ENCODE results near the gene FBXO33. TPM values are rescaled to one million over a fixed set of nuclear protein-coding genes. Genes with fewer than 3 reads are reported as not detected.

FBXO33 gene
- polyA plus RNA-seq, 1 donor from 2014 or later = 32.0 TPM

DNA sequence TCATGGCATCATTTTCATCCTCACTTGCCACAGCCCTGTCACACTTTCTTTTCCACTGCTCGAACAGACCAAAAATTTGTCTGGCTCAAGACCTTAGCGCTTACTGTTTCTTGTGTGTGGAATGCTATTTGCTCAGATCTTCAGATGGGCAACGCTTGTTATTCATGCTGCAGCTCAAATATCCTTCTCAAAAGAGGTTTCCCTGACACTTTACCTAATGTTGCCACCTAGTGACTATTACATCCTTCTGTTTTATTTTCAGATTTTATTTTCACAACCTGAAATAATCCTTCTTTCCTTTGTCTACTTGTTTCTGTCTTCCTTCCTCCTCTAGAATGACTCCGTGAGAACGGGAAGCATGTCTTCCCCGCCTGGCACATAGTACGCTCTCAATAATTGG, 5.6 kb downstream of the FBXO33 start:
- Histone ChIP-seq H3K4me2 (ENCODE audit: low read length) (no peak overlapping the region), H2AFZ (ENCODE audit: low read depth, low read length) (no peak overlapping the region), H3K27me3 (ENCODE audit: insufficient read depth, low read depth, low read length) (no peaks in the 10 kb centered on the region), H3K4me3 (ENCODE audit: low read length) (no peak overlapping the region), H4K20me1 (ENCODE audit: insufficient read depth) (peaks cover 8% of the 10 kb centered on the region), H3K9me3 (ENCODE audit: low read length) (no peaks in the 10 kb centered on the region), H3K36me3 (ENCODE audit: insufficient read depth, low read length) (no peaks in the 10 kb centered on the region), H3K79me2 (replicated peaks; ENCODE audit: insufficient read depth, low read length) (peaks cover 83% of the 10 kb centered on the region), H3F3A (ENCODE audit: insufficient read depth, low read length, poor library complexity, severe bottlenecking) (no peaks in the 10 kb centered on the region), H3K27ac (ENCODE audit: low read length) (no peak overlapping the region), H3K9me2 (ENCODE audit: insufficient read depth, low read length) (no peaks in the 10 kb centered on the region), H3K9ac (ENCODE audit: low read length) (no peak overlapping the region)
- TF ChIP-seq, protein P1, sequence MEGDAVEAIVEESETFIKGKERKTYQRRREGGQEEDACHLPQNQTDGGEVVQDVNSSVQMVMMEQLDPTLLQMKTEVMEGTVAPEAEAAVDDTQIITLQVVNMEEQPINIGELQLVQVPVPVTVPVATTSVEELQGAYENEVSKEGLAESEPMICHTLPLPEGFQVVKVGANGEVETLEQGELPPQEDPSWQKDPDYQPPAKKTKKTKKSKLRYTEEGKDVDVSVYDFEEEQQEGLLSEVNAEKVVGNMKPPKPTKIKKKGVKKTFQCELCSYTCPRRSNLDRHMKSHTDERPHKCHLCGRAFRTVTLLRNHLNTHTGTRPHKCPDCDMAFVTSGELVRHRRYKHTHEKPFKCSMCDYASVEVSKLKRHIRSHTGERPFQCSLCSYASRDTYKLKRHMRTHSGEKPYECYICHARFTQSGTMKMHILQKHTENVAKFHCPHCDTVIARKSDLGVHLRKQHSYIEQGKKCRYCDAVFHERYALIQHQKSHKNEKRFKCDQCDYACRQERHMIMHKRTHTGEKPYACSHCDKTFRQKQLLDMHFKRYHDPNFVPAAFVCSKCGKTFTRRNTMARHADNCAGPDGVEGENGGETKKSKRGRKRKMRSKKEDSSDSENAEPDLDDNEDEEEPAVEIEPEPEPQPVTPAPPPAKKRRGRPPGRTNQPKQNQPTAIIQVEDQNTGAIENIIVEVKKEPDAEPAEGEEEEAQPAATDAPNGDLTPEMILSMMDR (IDR thresholded peaks at IDR 0.05; ENCODE audit: poor library complexity, severe bottlenecking) = peak; percentile 59
- peak; percentile 56 for TF ChIP-seq SMC3 (conservative IDR thresholded peaks at IDR 0.05; ENCODE audit: poor library complexity)
- no peak for TF ChIP-seq MXI1 (conservative IDR thresholded peaks at IDR 0.05; ENCODE audit: poor library complexity, severe bottlenecking)
- peak; percentile 60 for TF ChIP-seq RAD21 (conservative IDR thresholded peaks at IDR 0.05)

- H3K4me3 ChIP-seq (ENCODE audit: low read length) = no peak overlapping the region
- no peaks in the 10 kb centered on the region for H3K9me3 ChIP-seq (ENCODE audit: low read length)
- no peaks in the 10 kb centered on the region for H3K9me2 ChIP-seq (ENCODE audit: insufficient read depth, low read length)
- TF ChIP-seq EZH2 (IDR thresholded peaks at IDR 0.05; ENCODE audit: borderline replicate concordance, insufficient read depth, low read length, poor library complexity, severe bottlenecking) (no peak), POLR2AphosphoS5 (IDR thresholded peaks at IDR 0.05) (no peak)
- peaks cover 81% of the 10 kb centered on the region for H3K79me2 ChIP-seq (replicated peaks; ENCODE audit: insufficient read depth, low read length)
- no peaks in the 10 kb centered on the region for H3K36me3 ChIP-seq (ENCODE audit: insufficient read depth, low read length)
- no peak overlapping the region for H3K27ac ChIP-seq (ENCODE audit: low read length)
- H3F3A ChIP-seq (ENCODE audit: insufficient read depth, low read length, poor library complexity, severe bottlenecking) = no peaks in the 10 kb centered on the region
- no peak overlapping the region for H3K4me2 ChIP-seq (ENCODE audit: low read length)
- H3K9ac ChIP-seq (ENCODE audit: low read length) = no peak overlapping the region
- no peaks in the 10 kb centered on the region for H3K27me3 ChIP-seq (ENCODE audit: insufficient read depth, low read depth, low read length)
- H4K20me1 ChIP-seq (ENCODE audit: insufficient read depth) = peaks cover 8% of the 10 kb centered on the region
- no peak overlapping the region for H2AFZ ChIP-seq (ENCODE audit: low read depth, low read length)
These were observed 6.3 kb downstream of the FBXO33 start for GRCh38 chr14:39425947-39426346.

DNA sequence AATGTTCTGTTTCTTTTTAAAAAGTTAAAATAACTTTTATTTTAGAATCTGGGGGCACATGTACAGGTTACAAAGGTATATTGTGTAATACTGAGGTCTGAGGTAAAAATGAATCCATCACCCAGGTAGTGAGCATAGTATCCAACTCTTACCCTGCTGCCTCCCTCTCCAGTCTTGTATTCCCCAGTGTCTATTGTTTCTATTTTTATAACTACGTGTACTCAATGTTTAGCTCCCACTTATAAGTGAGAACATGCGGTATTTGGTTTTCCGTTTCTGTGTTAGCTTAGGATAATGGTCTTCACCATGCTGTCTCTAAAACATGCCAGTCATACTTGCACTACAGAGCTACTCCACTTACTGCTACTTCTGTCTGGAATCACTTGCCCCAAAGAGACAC, 8.4 kb downstream of the FBXO33 start:
- no peak overlapping the region for H3K4me2 ChIP-seq (ENCODE audit: low read length)
- no peak overlapping the region for H3K27ac ChIP-seq (ENCODE audit: low read length)
- H3K79me2 ChIP-seq (replicated peaks; ENCODE audit: insufficient read depth, low read length) = peaks cover 68% of the 10 kb centered on the region
- H3K4me3 ChIP-seq (ENCODE audit: low read length) = no peak overlapping the region
- H4K20me1 ChIP-seq (ENCODE audit: insufficient read depth) = peaks cover 2% of the 10 kb centered on the region
- H3K9me3 ChIP-seq (ENCODE audit: low read length) = no peaks in the 10 kb centered on the region
- H3K27me3 ChIP-seq (ENCODE audit: insufficient read depth, low read depth, low read length) = no peaks in the 10 kb centered on the region
- TF ChIP-seq REST (IDR thresholded peaks at IDR 0.05; ENCODE audit: borderline replicate concordance) = no peak
- TF ChIP-seq EZH2 (IDR thresholded peaks at IDR 0.05; ENCODE audit: borderline replicate concordance, insufficient read depth, low read length, poor library complexity, severe bottlenecking) = no peak
- TF ChIP-seq EP300 (conservative IDR thresholded peaks at IDR 0.05; ENCODE audit: poor library complexity, severe bottlenecking) = no peak
- TF ChIP-seq RAD21 (conservative IDR thresholded peaks at IDR 0.05) = no peak
- no peak for TF ChIP-seq POLR2AphosphoS5 (IDR thresholded peaks at IDR 0.05)
- TF ChIP-seq MXI1 (conservative IDR thresholded peaks at IDR 0.05; ENCODE audit: poor library complexity, severe bottlenecking) = no peak
- TF ChIP-seq SMC3 (conservative IDR thresholded peaks at IDR 0.05; ENCODE audit: poor library complexity) = no peak
- TF ChIP-seq, protein P1 (IDR thresholded peaks at IDR 0.05; ENCODE audit: poor library complexity, severe bottlenecking) = no peak
- no peak for TF ChIP-seq TAF1 (IDR thresholded peaks at IDR 0.05; ENCODE audit: low read depth)
- H3F3A ChIP-seq (ENCODE audit: insufficient read depth, low read length, poor library complexity, severe bottlenecking) = no peaks in the 10 kb centered on the region
- no peaks in the 10 kb centered on the region for H3K9me2 ChIP-seq (ENCODE audit: insufficient read depth, low read length)
- H3K36me3 ChIP-seq (ENCODE audit: insufficient read depth, low read length) = no peaks in the 10 kb centered on the region
- H3K9ac ChIP-seq (ENCODE audit: low read length) = no peak overlapping the region
- no peak overlapping the region for H2AFZ ChIP-seq (ENCODE audit: low read depth, low read length)
